VCaP (cell line): ENCODE measurements around the gene STX7.

Experiments
- H3K27ac ChIP-seq: fragments of 450-650 bp; 2 replicates; pipeline ENCODE4 v1.5.1; 2017
- CTCF ChIP-seq: fragments of 450-650 bp; conservative IDR thresholded peaks from 2 replicates; pipeline ENCODE4 v1.5.1; 2017; ENCODE audit warnings: mild to moderate bottlenecking, moderate library complexity

Gene STX7

GRCh38 chr6:132458887-132459604 lies 53.9 kb downstream of the STX7 start:
- no peak overlapping the region; the same call in 1 of the 2 replicates for H3K27ac ChIP-seq

GRCh38 chr6:132456700-132457143 lies 56.2 kb downstream of the STX7 start:
- TF ChIP-seq CTCF, result no peak
- H3K27ac ChIP-seq, result no peak overlapping the region

More at GRCh38 chr6:132458887-132459604, 53.9 kb downstream of the STX7 start:
- no peak for TF ChIP-seq CTCF

DNA sequence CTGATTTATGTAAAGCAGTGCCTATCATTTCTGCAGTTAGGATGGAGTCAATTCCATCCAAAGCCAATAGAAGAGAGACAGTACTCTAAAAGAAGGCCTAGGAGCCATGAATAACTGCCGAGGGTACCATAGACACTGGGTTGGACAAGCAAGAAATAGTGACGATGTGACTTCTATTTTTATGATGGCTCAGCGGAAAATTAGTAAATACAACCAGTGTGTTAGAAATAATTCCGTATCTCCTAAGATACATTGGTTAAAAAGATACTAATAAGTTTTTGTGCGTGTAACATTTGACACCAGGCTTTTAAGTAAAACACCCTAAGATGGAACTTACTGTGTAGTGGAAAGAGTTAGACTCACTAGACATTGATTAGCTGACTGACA lies 66.1 kb downstream of the STX7 start:
- H3K27ac ChIP-seq, result no peak overlapping the region
- no peak for TF ChIP-seq CTCF

- no peak for TF ChIP-seq CTCF
- no peak overlapping the region for H3K27ac ChIP-seq
Measured at GRCh38 chr6:132446141-132446854, 66.6 kb downstream of the STX7 start.

GRCh38 chr6:132445201-132445951 lies 67.5 kb downstream of the STX7 start:
- H3K27ac ChIP-seq, result no peak overlapping the region
- no peak for TF ChIP-seq CTCF

GRCh38 chr6:132443206-132443605 lies 69.7 kb downstream of the STX7 start:
- no peak for TF ChIP-seq CTCF
- no peak overlapping the region; the same call in 1 of the 2 replicates for H3K27ac ChIP-seq

- H3K27ac ChIP-seq, result no peak overlapping the region
- TF ChIP-seq CTCF, result no peak
Measured at GRCh38 chr6:132430110-132430509, 82.8 kb downstream of the STX7 start.
